HG03571 (cell line): ENCODE data around the gene CRYBB1.

ENCODE experiments used
- ATAC-seq: cut with Tn5 transposase; IDR thresholded peaks from one replicate; pipeline ENCODE4 v1.9.1; 2021; ENCODE audit not compliant: unreplicated experiment

Gene CRYBB1

DNA sequence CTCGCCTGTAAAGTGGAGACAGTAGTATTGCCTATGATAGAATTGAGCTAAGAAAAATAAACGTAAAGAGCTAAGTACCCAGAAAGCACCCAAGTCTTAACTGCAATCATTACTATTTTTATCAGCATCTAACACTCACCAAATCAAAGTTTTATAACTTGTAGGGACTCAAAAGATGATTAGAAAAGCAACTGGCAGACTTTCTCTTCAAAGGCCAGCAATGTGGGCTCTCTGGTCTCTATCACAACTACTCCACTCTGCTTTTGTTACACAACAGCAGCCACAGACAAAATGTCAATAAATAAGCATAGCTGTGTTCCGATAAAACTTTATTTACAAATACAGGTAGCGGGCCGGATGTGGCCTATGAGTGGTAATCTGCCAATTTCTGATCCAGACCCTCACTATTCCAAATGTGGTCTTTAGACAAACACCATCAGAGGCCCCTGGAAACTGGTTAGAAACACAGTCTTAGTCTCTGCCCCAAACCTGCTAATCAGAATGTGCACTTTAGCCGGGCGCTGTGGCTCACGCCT, 36.1 kb downstream of the CRYBB1 start:
- no peak for ATAC-seq

DNA sequence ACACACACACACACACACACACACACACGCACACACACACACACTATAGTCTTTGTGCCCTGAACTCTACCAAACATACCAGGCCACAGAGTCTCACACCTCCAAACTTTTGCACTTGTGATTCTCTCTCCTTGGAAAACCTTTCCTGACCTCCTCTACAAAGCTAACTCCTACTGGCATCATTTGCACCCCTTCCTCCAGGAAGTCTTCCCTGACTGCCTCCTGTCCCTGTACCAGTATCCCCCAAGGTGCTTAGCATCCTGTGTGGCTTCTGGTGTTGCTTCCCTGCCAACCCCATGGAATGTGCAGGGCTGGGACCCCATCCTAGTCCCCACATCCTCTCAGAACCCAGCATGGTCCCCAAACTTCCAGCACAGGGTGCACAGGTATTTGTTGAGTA, 36.8 kb downstream of the CRYBB1 start:
- no peak for ATAC-seq

DNA sequence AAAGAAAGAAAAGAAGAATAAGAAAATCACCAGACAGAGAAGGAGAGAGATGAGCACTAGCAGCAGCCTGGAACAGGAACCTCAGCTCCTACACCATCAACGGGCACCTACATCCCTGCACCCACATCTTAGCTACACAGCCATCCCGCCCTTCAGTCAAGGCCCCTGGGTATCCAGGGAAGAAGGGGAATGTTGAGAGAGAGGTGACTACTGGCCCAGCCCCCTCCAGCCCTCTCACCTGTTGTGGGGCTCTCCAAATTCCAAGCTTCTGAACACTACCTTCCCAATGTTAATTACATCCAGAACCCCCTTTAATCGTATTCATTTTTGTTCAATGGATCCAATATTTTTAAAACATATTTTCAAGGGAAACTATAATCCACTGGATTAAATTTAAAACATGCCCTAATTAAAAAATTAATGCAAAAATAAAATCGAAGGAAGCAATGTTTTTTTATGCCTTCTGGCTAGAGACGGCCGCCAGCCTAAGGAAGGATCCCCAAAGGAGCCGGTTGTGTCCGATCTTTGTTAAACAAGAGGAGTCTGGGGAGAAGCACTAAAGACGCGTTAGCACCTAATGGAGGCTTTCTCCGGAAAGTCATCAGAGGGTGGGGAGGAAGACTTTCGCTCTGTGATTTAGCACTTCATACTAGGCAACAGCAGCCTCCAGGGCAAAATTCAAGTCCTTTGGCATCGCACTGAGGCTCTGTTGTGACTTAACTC, 37.4 kb downstream of the CRYBB1 start:
- no peak for ATAC-seq

DNA sequence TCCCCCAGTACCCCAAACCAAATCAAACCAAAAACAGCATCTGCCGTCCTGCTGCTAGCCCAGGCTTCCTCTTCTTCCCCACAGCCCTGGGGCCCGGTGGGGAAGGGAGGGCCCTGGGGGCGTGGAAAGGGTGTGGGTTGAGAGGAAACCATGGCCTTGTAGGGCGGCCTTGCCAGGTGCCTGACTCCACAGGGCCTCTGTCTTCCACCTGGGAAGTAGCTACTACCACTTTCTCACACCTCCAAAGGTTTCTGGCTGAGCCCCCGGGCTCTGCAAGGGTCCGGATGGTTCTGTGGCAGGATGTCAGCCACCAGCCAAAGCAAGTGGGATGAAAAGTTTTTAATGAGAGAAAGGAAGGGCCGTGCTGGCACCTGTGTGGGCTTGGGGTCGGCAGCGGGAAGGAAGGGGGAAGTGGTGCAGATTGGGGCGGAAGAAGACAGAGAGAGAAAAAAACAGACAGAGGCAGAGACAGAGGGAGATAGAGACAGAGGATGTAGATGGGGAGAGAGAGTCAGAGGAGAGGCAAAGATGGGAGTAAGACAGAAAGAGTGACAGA, 38.4 kb downstream of the CRYBB1 start:
- no peak for ATAC-seq

DNA sequence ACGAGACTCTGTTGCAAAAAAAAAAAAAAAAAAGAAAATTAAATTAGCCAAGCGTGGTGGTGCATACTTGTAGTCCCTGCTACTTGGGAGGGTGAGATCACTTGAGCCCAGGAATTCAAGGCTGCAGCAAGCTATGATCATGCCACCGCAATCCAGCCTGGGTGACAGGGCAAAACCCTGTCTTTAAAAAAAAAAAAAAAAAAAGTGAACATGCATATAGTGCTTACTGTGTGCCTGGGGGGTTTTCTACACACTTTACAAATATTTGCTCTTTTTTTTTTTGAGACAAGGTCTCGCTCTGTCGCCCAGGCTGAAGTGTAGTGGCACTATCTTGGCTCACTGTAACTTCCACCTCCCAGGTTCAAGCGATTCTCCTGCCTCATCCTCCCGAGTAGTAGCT, 40.7 kb downstream of the CRYBB1 start:
- no peak for ATAC-seq

DNA sequence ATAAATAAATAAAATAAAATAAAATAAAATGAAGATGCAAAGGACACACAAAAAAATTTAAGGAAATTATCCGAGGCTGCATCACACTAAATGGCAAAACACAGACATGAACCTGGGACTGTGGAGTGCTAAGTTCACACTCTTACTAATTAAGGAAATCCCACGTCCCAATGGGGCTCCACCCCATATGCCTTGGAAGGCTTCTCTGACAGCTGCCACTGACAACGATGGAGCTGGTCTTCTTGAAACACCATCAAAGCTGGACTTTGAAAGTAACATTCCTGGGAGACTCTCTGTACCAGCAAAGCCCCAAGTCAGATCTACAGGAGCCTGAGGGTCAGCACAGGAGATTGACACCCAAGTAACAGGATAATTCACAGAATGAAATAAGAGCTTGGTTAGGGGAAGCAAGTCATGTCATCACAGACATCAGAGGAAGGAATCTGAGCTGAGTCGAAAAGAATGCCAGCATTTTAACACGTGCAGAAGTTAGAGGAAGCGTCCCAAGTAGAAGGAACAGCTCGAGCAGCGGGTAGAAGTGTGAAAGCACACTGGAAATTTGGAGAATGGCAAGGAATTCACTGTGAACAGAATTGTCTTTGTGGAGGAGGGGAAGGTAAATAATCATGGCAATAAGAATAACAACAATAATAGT, 41.7 kb downstream of the CRYBB1 start:
- ATAC-seq: no peak

DNA sequence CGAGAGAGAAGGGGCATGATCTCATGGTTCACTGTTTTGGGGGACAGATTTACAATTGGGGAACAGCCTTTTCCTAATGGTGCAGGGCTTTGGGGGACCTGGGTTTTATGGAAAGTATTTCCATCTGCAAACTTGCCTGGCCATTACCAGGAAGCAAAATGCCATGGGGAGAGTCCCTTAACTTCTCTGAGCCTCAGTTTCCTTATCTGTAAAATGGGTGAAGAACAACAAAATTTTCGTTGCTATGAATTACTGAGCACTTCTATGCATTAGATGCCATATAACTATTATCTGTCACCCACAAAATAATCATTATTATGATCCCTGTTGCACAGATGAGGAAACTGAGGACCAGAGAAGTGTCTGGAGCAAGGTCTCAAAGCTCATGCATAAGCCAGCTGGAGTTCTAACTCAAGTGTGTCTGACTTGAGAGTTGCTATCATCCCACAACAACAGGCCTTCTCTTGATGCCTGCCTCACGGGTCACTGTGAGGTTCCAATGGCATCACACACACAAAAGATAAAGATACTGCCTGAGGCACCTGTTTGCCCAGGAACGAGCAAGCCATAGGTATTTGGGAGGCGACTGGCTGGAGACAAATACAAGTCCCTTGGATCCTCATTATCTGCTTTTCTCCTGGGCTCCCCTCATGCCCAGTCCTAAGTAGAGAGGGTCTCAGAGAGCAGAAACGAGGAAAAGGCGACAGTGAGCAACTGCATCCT, 43.7 kb downstream of the CRYBB1 start:
- ATAC-seq: no peak

DNA sequence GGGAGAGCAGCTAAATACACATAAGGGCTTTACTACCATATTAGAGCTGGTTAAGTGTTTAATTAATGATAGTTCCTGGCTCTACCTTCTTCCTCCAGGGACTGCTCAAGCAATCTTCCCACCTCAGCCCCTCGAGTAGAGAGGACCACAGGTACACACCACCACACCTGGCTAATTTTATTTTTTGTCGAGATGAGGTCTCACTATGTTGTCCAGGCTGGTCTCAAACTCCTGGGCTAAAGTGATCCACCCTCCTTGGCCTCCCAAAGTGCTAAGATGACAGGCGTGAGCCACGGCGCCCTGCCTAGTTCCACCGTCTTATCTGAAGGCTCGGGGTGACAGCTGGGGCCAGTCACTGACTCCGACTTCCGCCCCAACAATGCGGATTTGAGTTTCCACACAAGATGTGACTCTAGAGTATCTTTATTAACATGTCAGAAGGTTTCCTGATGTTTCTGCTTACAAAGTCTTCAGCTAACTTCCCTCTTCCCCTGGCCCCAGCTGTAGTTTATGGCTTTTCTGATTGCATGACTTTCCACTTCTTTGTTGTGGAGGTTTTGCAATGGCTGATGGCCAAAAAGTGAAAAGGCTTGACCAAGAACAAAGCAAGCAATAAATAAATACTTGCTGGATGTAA, 44.7 kb downstream of the CRYBB1 start:
- no peak for ATAC-seq

DNA sequence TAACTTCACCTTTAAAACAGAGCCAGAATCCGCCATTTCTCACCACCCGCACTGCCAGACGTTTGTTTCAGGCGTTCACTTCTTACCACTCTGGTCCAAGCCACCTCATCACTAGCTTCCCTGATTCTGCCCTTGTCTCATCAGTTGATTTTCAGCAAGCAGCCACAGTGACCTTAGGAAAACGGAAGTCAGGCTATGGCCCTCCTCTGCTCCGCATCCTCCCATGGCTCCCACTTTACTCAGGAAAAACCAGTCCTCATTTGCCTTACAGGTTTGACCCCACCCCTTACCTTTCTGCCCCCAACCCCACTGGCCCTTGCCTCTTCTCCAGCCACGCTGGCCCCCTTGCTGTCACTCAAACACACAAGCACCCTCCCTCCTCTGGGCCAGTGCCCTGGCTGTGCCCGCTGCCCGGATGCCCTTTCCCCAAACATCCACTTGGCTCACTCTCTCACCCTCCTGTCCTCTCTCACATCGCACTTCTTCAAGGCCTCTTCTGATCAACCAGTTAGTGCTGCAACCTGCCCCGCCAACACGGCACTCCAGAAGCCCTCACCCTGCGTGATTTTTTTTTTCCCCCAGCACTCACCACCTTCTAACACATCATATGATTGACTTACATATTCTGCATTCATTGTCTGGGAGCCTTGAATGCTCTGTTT, 46.8 kb downstream of the CRYBB1 start:
- no peak for ATAC-seq

DNA sequence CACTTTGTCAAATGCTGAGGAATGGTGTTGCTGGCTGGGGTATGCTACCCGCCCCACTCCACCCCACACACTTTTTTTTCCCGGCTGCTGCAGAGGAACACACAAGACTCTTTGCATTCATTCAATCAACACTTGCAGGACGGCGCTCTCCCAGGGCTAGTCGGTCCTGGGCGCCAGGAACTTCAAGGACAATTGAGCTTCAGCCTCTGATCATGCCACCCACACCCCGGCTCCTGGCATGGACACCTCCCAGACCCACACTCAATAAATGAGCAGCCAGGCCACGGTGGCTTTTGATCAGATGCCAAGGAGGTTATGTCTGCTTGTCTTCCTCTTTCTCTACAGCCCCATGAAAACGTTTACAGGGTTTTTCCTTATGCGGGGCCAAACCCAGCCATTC, 47.7 kb downstream of the CRYBB1 start:
- ATAC-seq: no peak

DNA sequence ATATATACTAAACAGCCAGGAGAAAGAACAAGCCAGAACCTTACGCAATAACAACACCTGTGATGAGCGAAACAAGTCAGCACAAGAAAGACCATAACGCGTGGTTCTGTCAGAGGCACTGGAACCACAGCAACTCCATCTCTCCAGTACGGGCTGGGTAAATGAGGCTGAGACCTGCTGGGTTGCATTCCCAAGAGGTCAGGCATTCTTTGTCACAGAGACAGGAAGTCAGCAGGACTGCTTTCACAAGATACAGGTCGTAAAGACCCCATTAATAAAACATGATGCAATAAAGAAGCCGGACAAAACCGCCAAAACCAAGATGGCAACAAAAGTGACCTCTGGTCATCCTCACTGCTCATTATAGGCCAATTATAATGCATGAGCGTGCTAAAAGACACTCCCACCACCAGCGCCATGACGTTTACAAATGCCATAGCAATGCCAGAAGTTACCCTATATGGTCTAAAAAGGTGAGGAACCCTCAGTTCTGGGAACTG, 49.6 kb downstream of the CRYBB1 start:
- ATAC-seq: no peak

DNA sequence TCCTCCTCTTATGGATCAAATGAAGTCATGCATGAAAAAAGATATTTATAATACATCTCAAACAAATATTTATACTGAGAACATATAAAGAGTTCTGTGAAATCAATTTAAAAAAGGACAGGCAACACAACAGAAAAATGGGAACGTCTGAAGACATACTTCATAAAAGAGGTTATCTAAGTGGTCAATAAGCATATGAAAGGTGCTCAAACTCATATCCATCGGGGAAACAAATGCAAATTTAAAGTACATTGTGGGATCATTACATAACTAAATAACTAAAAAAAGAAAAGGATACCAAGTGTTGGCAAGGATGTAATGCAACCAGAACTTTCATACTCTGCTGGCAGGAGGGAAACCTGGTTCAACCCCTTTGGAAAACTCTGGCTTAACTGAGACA, 50.2 kb downstream of the CRYBB1 start:
- ATAC-seq: no peak

DNA sequence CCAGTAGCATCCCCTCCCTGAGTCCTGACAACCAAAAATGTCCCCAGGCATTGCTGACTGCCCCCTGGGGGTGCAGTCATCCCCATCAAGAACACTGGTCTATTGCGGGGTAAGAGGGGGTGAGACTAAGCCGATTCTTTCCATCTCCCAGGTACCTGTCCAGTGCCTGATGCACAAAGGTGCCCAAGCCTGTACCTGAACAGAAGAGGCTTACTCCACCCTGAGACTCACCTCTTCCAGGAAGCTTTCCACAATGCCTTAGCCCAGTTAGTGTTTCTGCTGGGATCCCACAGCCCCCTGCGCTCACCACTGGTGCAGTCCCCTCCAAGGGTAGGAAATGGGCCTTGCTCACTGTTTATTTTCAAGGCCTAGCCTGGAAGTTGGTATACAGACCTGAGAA, 50.8 kb downstream of the CRYBB1 start:
- ATAC-seq: no peak

DNA sequence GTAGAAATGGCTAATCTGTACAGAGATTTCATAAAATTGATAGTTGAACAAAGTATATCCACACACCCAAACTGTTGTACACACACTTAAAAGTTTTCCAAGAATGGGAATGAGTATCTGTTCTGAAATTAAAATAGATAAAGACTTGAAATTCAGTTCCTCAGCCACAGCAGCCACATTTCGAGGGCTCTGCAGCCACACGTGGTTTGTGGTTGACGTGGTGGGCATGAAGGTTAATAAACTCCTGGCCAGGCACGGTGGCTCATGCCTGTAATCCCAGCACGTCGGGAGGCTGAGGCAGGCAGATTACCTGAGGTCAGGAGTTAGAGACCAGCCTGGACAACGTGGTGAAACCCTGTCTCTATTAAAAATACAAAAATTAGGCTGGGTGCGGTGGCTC, 51.9 kb downstream of the CRYBB1 start:
- ATAC-seq: no peak

DNA sequence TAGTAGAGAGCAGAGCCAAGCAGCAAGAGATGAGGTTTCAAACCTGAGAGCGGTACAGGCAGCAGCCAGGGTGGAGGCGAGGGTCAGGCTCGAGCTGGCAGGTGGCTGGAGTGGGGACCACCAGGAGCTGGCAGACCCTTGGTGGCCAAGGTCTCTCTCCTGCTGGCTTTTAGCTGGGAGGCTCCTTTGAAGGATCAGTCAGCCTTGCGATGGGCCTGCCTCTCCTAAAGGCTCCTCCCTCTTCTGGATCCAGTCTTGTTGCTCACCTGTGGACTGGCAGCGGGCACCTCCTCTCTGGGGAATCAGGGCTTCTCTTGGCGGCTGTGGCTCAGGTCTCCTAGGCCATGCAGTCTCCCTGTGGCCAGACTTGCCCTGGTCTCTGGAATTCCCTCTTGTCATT, 52.6 kb downstream of the CRYBB1 start:
- no peak for ATAC-seq

DNA sequence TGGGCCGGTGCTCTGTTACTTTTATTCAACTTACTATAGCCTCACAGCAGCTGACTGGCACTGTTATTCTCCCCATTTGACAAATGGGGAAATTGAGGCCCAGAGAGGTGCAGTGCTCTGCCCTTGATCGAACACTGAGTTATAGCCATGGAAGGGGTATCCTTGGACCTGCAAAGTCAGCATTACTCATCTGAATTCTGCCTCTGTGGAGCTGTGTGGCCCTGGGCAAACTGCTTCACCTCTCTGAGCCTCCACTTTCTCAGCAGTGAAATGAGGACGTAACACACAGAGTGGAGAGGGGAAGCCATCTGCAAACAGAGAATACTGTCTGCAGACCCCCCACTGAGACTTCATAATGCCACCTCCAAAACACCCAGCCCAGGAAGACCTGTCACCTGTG, 53.2 kb downstream of the CRYBB1 start:
- ATAC-seq: no peak

DNA sequence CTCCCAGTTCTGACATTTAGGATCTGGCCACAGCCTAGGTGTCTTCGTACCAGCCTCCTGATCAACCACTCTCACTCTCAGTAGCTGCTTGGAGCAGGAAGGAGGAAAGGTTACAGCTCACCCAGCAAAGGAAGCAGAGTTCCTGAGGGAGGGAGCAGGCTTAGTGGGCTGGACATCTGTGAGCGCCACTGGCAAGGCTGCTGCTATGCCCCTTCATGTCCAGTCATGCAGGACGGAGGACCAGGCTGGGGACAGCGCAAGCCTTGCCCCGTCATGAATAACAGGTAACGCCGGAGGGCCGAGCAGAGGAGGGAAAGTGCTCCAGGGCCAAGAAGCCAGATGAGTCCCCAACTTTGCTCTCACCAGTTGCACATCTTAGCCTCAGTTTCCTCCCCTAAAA, 53.6 kb downstream of the CRYBB1 start:
- no peak for ATAC-seq

DNA sequence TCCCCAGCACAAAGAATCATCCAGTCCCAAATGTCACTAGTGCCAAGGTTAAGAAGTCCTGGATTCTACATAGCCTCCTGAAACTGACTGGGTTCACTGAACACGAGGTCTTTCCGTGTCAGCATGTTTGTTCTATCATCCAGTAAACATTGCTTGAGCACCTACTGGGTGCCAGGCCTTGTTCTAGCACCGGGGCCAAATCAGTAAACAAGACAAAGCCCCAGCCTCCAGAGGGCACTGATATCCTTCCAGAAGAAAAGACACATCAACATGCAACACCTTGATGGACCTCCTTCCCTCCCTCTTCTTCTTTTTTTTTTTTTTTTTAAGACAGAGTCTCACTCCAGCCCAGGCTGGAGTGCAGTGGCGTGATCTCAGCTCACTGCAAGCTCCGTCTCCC, 54.8 kb downstream of the CRYBB1 start:
- ATAC-seq: no peak

DNA sequence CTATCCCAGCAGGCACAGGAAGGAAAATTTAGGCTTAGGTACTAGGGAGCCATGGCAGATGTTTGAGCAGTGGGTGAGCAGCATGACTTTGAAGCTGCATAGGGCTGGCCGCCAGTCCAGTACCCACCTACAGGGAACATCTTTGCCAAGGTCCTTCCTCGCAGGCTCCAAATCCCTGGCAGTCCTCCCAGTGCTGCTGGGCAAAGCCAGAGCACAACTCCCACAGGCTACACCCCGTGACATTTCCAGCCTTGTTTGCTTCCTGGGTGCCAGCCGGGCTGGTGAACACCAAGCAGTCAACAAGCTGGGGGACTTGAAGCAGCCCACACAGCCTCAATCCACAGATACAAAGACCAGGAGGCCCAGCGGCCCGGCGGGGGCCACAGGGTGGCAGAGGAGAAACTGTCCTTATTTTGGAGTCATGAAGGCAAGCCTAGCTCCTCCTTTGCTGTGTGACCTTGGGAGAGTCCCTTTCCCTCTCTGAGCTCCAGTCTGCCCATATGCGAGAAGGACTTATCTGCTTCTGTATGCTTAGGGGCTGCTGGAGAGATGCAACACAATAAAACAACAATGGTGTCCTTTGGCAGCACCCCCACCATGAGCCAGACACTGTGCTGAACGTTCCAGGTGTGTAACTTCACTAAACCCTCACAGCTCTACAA, 55.9 kb downstream of the CRYBB1 start:
- ATAC-seq: no peak

DNA sequence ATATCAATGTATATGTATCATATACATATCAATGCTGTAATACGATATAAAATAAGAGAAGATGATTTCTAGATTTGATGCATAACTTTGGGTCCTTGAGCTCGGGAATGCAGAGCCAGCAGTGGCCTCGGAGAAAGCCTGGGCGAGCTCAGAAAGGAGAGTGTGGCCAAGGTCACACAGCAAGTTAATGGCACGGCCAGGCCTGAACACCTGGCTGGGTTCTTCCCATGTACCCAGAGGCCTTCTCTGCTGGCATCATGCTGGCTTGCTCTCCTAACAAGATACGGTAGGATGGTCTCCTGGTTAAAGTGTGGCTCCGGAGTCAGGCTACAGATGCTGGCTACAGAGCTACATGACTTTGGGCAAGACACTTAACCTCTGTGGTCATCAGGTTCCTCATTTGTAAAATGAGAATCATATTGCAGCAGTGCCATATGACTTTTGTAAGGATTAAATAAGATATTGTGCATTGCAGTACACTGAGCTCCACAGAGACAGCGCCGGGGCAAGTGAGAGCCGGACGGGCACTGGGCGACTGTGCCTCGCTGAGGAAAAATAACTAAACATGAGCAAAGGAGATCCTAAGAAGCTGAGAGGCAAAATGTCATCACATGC, 57.8 kb downstream of the CRYBB1 start:
- no peak for ATAC-seq
